Smooth muscle cell (in vitro differentiated cells): ENCODE results near the gene SBK3. TPM values are rescaled to one million over a fixed set of nuclear protein-coding genes. Genes with fewer than 3 reads are reported as not detected.
"Not testable (repeated sequence)": the region's sequence is repeated elsewhere in the genome, so short reads cannot be mapped to it uniquely, and the experiment has no call there.

ENCODE experiments used
- DNase-seq: peaks from one replicate; lab custom pipeline; 2025; ENCODE audit not compliant: unreplicated experiment; lab: John Stamatoyannopoulos, UW
- H2AFZ ChIP-seq: fragments of 200-600 bp; sonication (generic); 2 replicates; pipeline ENCODE4 v1.6.0; 2016; ENCODE audit warnings: antibody characterized with exemption, low read depth, mild to moderate bottlenecking
- H3F3A ChIP-seq: fragments of 200-600 bp; sonication (generic); 2 replicates; pipeline ENCODE4 v1.6.0; 2017; ENCODE audit warnings: antibody characterized with exemption, low read depth
- H3K27ac ChIP-seq: fragments of 200-600 bp; sonication (generic); 2 replicates; pipeline ENCODE4 v1.5.1; 2016; ENCODE audit warnings: low read depth, mild to moderate bottlenecking
- H3K27me3 ChIP-seq: fragments of 200-600 bp; sonication (generic); 2 replicates; pipeline ENCODE4 v1.6.1; 2016; ENCODE audit warnings: low read depth, mild to moderate bottlenecking
- H3K36me3 ChIP-seq: fragments of 200-600 bp; sonication (generic); 2 replicates; pipeline ENCODE4 v1.5.1; 2016; ENCODE audit warnings: low read depth
- H3K4me1 ChIP-seq: fragments of 200-600 bp; sonication (generic); 2 replicates; pipeline ENCODE4 v1.5.1; 2016; ENCODE audit warnings: low read depth
- H3K4me2 ChIP-seq: fragments of 200-600 bp; sonication (generic); 2 replicates; pipeline ENCODE4 v1.6.0; 2016; ENCODE audit warnings: mild to moderate bottlenecking
- H3K4me3 ChIP-seq: fragments of 200-600 bp; sonication (generic); 2 replicates; pipeline ENCODE4 v1.5.1; 2016; ENCODE audit warnings: mild to moderate bottlenecking
- H3K79me2 ChIP-seq: fragments of 200-600 bp; sonication (generic); 2 replicates; pipeline ENCODE4 v1.6.0; 2016; ENCODE audit warnings: low read depth, mild to moderate bottlenecking
- H3K9ac ChIP-seq: fragments of 200-600 bp; sonication (generic); 2 replicates; pipeline ENCODE4 v1.6.0; 2016; ENCODE audit warnings: low read depth
- H3K9me3 ChIP-seq: fragments of 200-600 bp; sonication (generic); replicated peaks from 2 replicates; pipeline ENCODE4 v1.5.1; 2016; ENCODE audit warnings: low read depth
- H4K20me1 ChIP-seq: fragments of 200-600 bp; sonication (generic); 2 replicates; pipeline ENCODE4 v1.6.0; 2016; ENCODE audit warnings: low read depth
- CTCF ChIP-seq: fragments of 200-600 bp; sonication (generic); IDR thresholded peaks from 2 replicates; pipeline ENCODE4 v1.5.1; 2017; ENCODE audit warnings: borderline replicate concordance, mild to moderate bottlenecking, antibody characterized with exemption; ENCODE audit not compliant: insufficient read depth, poor library complexity, severe bottlenecking
- WGBS: methylation state at CpG from one replicate; pipeline ENCODE4 v1.1.7; 2016; ENCODE audit warnings: low lambda C conversion rate; 5-methylcytosine and 5-hydroxymethylcytosine counted together
- polyA plus RNA-seq: library from polyadenylated mRNA; unstranded; fragments of >200 nt; fragmentation: Nextera tagmentation; extraction: Ambion mirVana; gene quantifications from 2 replicates; pipeline ENCODE4 v1.2.1, GENCODE V29; 2016
- total RNA-seq: library from RNA; depleted of rRNA; stranded (reverse); fragments of >200 nt; gene quantifications from 2 replicates; pipeline ENCODE4 v1.2.3, GENCODE V29; 2014

Gene SBK3
- total and polyA plus RNA-seq, 2 experiments from 2014 or later, result not detected

- 2% methylated on average over 40 of the region's 40 CpGs for WGBS
These were observed 41.8 kb upstream of the SBK3 start for GRCh38 chr19:55586976-55587668.

GRCh38 chr19:55585658-55586339, 40.5 kb upstream of the SBK3 start:
- H3K4me3 ChIP-seq, result peak overlapping the region; percentile 49
- H3K9me3 ChIP-seq, result no peaks in the 10 kb centered on the region
- 13% methylated on average over 20 of the region's 36 CpGs for WGBS
- H3F3A ChIP-seq, result peaks cover 5% of the 10 kb centered on the region
- H3K79me2 ChIP-seq, result no peaks in the 10 kb centered on the region
- peak overlapping the region; percentile 89 for H3K4me2 ChIP-seq
- peaks cover 9% of the 10 kb centered on the region for H3K4me1 ChIP-seq
- peak overlapping the region; percentile 51 for H3K9ac ChIP-seq
- H3K36me3 ChIP-seq, result no peaks in the 10 kb centered on the region
- no peak for TF ChIP-seq CTCF
- H3K27ac ChIP-seq, result peak overlapping the region; percentile 82
- no peaks in the 10 kb centered on the region for H3K27me3 ChIP-seq
- DNase-seq, result peak; percentile 59
- H4K20me1 ChIP-seq, result no peaks in the 10 kb centered on the region
- H2AFZ ChIP-seq, result peak overlapping the region; percentile 93

More at GRCh38 chr19:55586976-55587668, 41.8 kb upstream of the SBK3 start:
- H3K9ac ChIP-seq, result no peak overlapping the region
- H3K36me3 ChIP-seq, result no peaks in the 10 kb centered on the region
- H3K4me2 ChIP-seq, result peak overlapping the region; percentile 89
- H3K9me3 ChIP-seq, result no peaks in the 10 kb centered on the region
- H3K27me3 ChIP-seq, result no peaks in the 10 kb centered on the region
- H3K27ac ChIP-seq, result peak overlapping the region; percentile 32
- H4K20me1 ChIP-seq, result no peaks in the 10 kb centered on the region
- peak; percentile 81 for DNase-seq
- H3K4me3 ChIP-seq, result peak overlapping the region; percentile 49
- peak overlapping the region; percentile 4 for H2AFZ ChIP-seq
- peaks cover 9% of the 10 kb centered on the region for H3K4me1 ChIP-seq
- peaks cover 5% of the 10 kb centered on the region for H3F3A ChIP-seq
- TF ChIP-seq CTCF, result no peak
- H3K79me2 ChIP-seq, result no peaks in the 10 kb centered on the region

GRCh38 chr19:55584871-55585270, 39.5 kb upstream of the SBK3 start:
- peak overlapping the region; percentile 89 for H3K4me2 ChIP-seq
- H3K9me3 ChIP-seq, result no peaks in the 10 kb centered on the region
- H2AFZ ChIP-seq, result peak overlapping the region; percentile 93
- H3K27ac ChIP-seq, result peak overlapping the region; percentile 82
- peaks cover 6% of the 10 kb centered on the region for H3K79me2 ChIP-seq
- no peak for DNase-seq
- no peak for TF ChIP-seq CTCF
- peaks cover 9% of the 10 kb centered on the region for H3K4me1 ChIP-seq
- no peak overlapping the region for H3K9ac ChIP-seq
- no peak overlapping the region for H3K4me3 ChIP-seq
- peaks cover 5% of the 10 kb centered on the region for H3F3A ChIP-seq
- no peaks in the 10 kb centered on the region for H3K36me3 ChIP-seq
- H4K20me1 ChIP-seq, result no peaks in the 10 kb centered on the region
- WGBS, result 87% methylated on average over 11 of the region's 11 CpGs
- no peaks in the 10 kb centered on the region for H3K27me3 ChIP-seq

- not testable (repeated sequence) for H3K36me3 ChIP-seq, H3K27ac ChIP-seq, H3K4me3 ChIP-seq, DNase-seq, H3K27me3 ChIP-seq, H3K9ac ChIP-seq, H3K4me2 ChIP-seq, H2AFZ ChIP-seq, H3K9me3 ChIP-seq, H4K20me1 ChIP-seq, H3F3A ChIP-seq, H3K4me1 ChIP-seq
- 85% methylated on average over 8 of the region's 8 CpGs for WGBS
- H3K79me2 ChIP-seq, result peaks cover 13% of the 10 kb centered on the region
These were observed 38.6 kb upstream of the SBK3 start for GRCh38 chr19:55583897-55584296.

- not testable (repeated sequence) for H3K27me3 ChIP-seq, H3K4me2 ChIP-seq, H3K4me3 ChIP-seq, H3K36me3 ChIP-seq, H4K20me1 ChIP-seq, H3F3A ChIP-seq, H2AFZ ChIP-seq, H3K9me3 ChIP-seq, H3K4me1 ChIP-seq, DNase-seq, H3K27ac ChIP-seq, H3K9ac ChIP-seq
- WGBS, result 89% methylated on average over 4 of the region's 4 CpGs
- H3K79me2 ChIP-seq, result peaks cover 13% of the 10 kb centered on the region
These were observed 36.9 kb upstream of the SBK3 start for GRCh38 chr19:55582284-55582683.
